HTR-8/SVneo (cell line): ENCODE measurements around the gene NKD2.
A peak's percentile ranks its signal among the peaks of the same experiment; 100 is the strongest.

Experiments used
- DNase-seq: peaks from one replicate; pipeline ENCODE4 v3.0.0; 2011; ENCODE audit warnings: low spot score, mixed read lengths; ENCODE audit not compliant: insufficient read length
- FAIRE-seq: peaks from 2 replicates; lab custom pipeline; 2011; peaks lifted over from hg19 to GRCh38; lab: Jason Lieb, UNC

NKD2 gene

DNA sequence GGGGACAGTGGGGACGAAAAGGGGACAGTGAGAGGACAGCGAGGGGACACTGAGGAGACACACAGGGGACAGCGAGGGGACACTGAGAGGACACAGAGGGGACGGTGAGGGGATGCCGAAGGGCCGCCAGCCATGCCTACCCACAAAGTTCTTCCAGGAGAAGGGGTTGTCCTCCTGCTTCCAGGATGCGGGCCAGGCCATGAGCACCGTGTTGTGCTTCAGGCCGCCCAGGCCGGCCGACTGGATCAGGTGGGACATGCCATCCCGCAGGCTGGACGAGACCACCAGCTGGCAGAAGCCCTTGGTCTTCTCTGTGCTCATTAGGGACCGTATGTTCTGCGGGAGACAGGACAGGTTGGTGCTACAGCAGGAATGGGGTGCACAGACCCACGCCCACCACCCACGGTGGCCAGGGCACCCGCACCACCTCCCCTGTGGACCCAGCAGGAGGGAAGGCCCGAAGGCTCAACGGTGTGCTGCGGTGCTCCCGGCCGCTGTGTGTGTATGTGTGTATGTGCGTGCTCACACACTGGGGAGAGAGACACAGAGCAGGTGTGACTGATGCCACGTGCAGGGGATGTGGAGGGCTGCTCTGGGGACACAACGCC is 56.6 kb downstream of the NKD2 start:
- DNase-seq: no peak
- FAIRE-seq: no peak

GRCh38 chr5:1065891-1066650 is 57.5 kb downstream of the NKD2 start:
- FAIRE-seq: no peak

DNA sequence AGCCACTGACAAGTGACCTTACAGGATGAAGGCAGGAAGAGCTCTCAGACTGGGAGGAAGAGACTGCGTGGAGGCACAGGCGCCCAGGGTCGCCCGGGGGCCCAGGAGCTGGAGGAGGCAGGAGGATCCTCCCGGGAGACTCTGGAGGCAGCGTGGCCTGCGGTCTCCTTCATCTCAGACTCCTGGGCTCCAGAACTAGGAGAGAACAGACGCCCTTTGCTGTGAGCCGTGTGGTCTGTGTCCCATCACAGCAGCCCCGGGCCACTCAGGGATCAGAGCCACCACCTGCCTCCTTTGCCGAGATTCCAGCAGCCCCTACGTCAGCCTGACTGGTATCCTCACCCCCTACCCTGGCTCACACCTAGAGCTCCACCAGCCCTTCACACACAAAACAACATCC is 58.1 kb downstream of the NKD2 start:
- FAIRE-seq: no peak
- DNase-seq: no peak

More at GRCh38 chr5:1065891-1066650, 57.5 kb downstream of the NKD2 start:
- DNase-seq: no peak

- DNase-seq (no peak), FAIRE-seq (no peak)
Measured at GRCh38 chr5:1067141-1068121, 58.8 kb downstream of the NKD2 start.

DNA sequence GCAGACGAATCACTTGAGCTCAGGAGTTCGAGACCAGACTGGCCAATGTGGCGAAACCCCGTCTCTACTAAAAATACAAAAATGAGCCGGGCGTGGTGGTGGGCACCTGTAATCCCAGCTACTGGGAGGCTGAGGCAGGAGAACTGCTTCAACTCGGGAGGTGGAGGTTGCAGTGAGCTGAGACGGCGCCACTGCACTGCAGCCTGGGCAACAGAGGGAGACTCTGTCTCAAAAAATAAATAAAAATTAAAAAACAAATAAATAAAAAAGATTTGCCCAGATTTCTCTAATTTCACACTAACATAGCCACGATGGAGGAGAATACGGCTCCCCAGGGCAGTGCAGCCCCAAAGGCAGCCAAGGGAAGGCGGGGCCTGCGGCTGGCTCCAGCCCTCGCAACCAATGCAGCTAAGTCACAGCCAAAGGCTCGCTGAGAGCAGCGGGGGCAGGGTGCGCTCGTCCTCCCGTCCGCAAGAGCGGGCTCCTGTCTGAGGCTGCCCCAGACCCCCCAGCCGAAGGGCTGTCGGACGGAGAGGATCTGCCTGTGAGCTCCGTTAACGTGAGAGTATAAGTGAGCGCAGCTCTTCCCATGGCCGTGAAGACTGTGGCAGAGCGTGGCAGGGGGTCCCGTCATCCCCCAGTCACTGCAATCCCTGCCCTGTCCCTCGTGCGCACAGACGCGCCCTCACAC is 59.7 kb downstream of the NKD2 start:
- DNase-seq (no peak), FAIRE-seq (no peak)

DNA sequence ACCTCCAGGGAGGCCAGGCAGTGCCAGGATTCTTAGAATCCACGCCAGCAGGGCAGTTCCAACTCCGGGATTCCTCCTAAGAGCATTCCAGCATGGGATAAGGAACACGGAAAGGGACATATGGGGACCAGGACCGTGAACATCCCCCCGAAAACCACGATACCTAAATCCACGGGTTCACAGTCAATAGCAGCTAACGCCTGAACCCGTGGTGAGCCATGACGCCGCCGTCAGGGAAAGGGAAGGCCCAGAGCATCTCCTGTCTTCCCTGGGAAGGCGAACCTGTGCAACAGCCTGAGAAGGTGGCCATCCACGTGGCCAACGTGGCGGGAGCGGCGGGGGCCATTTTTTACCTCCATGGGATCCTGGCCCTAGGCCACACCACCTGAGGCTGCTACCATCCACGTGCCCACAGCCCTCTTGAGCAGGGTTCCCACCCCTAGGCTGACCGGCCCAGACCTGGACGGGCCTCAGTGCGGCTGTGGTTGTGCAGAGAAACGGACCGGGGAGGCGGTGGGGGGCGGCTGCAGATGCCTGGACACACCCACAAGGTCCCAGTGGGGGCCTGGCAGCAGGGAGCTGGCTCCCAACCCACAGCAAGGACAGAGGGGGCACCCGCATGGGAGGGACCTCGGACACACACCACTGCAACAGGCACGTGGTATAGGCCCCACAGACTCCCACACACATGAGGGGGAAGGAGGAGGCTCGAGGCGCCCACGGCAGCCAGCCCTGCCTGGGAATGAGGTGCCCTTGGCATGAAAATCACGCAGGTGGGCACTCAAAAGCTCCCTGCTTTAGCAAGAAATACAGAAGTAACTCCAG is 60.5 kb downstream of the NKD2 start:
- no peak for DNase-seq
- no peak for FAIRE-seq

- FAIRE-seq: no peak
- no peak for DNase-seq
Measured at GRCh38 chr5:1069720-1070088, 61.1 kb downstream of the NKD2 start.

- FAIRE-seq (peak; percentile 9), DNase-seq (no peak)
Measured at GRCh38 chr5:1073239-1074102, 64.9 kb downstream of the NKD2 start.

DNA sequence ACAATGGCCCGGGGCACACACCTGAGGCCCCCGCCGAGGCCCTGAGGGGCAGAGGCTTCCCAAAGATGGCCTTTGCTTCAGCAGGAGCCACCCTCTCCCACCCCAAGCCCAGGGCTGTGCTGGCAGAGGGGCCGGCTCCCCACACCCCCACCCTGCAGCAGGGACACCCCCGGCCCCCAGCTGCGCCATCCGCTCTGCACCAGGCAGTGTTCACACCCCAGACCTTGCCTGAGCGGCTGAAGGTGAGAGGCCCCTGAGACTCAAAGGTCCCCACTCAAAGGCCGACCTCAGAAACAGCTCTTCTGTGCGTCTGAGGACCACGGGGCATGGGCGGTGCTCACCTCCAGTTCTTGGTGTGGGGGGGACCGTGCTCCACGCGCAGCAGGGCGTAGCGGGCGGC is 65.6 kb downstream of the NKD2 start:
- FAIRE-seq (no peak), DNase-seq (no peak)

GRCh38 chr5:1074816-1075554 is 66.4 kb downstream of the NKD2 start:
- FAIRE-seq (no peak), DNase-seq (no peak)

GRCh38 chr5:1075555-1075881 is 66.9 kb downstream of the NKD2 start:
- FAIRE-seq: no peak
- no peak for DNase-seq

DNA sequence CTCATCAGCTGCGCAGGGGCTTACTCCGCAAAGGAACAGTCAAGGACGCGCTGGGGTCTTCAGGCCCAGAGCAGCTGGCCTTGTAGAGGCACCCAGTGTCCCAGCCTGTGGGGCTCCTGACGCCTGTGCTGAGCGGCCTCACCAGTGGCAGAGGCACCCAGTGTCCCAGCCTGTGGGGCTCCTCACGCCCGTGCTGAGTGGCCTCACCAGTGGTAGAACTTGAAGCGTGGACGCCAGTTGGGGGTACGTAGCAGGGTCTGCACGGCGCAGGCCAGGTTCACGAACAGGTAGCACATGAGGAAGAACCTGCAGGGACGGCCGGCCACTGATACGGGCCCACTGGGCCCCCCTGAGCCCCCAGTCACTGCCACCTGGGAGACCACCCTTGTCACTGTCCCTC is 67.3 kb downstream of the NKD2 start:
- FAIRE-seq (no peak), DNase-seq (no peak)

GRCh38 chr5:1076406-1076805 is 67.8 kb downstream of the NKD2 start:
- FAIRE-seq: no peak

GRCh38 chr5:1077026-1077425 is 68.4 kb downstream of the NKD2 start:
- FAIRE-seq (no peak), DNase-seq (no peak)

More at GRCh38 chr5:1076406-1076805, 67.8 kb downstream of the NKD2 start:
- DNase-seq: no peak

DNA sequence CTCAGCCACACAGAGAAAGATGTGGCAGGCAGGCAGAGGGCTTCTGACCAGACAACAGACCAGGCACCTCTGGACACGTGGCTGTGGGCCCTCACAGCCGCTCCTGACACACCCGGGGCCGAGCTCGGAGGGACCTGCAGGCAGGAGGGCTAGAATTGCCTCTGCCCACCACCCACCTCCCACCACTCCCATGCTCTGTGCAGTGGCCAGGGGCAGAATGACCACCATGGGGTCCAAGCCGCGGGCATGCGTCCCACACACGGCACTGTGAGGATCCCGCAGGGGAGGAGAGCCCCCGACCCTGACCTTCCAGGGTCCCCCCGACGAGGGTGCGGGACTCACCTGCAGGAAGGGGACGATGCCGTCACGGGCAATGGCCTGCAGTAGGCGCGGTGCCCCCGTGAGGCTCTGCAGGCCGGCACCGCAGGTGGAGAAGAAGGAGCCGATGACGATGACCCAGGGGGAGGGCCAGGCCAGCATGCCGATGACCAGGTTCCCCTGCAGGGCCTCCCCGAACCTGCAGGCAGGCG is 69.0 kb downstream of the NKD2 start:
- FAIRE-seq (no peak), DNase-seq (no peak)

GRCh38 chr5:1078206-1078605 is 69.6 kb downstream of the NKD2 start:
- FAIRE-seq (no peak), DNase-seq (no peak)

DNA sequence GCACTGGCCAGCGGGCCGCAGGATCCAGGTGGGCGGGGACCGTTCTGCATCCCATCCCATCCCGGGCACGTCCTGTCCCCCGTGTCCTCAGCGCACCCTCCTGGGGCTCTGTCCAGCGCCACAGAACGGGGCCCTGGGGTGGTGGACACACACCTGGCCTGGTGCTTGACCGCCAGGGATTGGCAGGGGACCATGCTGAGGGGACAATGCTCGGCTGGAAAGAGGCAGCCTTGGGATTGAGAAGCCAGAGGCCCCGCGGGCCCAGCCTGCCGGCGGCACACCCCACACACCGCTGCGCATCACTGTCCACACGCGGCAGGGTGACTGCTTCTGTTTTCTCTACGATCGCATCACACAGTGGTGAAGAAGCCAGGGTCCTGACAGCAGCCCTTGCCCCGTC is 70.2 kb downstream of the NKD2 start:
- DNase-seq (no peak), FAIRE-seq (no peak)

DNA sequence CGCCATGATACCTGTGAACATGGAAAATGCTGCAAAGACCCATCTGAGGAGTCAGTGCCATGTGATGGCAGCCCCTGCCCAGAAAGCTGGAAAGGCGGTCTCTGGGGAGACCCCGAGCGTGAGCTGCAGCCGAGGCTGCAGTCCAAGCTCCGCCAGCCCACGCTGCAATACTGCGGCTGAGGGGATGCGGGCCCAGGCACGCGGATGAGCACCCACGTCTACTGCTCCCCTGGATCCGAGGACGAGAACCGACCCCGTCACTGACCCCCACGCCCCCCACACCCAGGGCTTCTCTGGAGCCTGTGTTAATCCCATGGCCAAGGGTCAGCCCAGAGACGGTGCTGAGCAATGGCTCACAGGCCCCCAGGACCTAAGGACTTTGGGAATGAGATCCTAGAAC is 70.9 kb downstream of the NKD2 start:
- FAIRE-seq (no peak), DNase-seq (no peak)
